ENCODE results near the gene KIAA1958. TPM values are rescaled to one million over a fixed set of nuclear protein-coding genes. Genes with fewer than 3 reads are reported as not detected.

KIAA1958 gene
- polyA plus RNA-seq, 1 of the 3 experiments (the other 2 are of a cell fraction): 1.6 TPM

DNA sequence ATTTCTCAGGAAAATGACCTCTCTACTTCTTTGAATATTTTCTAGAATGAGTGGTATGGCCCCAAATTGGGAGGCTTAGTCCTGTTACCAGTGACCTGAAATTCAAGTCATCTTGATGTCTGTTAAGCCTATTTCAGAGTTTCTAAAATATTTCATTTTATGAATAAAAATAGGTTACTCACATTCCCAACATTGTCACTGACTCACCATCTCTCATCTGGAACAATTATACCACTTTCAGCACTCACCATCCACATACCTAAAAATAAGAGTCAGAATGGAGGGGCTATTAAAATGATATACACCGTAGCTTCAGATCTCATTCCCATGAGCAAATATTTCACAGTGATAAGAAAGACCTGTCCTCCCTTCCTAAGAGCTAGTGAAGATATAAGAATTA lies 71.8 kb downstream of the KIAA1958 start (continued):
- TF ChIP-seq, protein P1, sequence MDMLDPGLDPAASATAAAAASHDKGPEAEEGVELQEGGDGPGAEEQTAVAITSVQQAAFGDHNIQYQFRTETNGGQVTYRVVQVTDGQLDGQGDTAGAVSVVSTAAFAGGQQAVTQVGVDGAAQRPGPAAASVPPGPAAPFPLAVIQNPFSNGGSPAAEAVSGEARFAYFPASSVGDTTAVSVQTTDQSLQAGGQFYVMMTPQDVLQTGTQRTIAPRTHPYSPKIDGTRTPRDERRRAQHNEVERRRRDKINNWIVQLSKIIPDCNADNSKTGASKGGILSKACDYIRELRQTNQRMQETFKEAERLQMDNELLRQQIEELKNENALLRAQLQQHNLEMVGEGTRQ (IDR thresholded peaks at IDR 0.05; ENCODE audit: borderline replicate concordance, low read depth, low read length): no peak
- TF ChIP-seq, protein P2, sequence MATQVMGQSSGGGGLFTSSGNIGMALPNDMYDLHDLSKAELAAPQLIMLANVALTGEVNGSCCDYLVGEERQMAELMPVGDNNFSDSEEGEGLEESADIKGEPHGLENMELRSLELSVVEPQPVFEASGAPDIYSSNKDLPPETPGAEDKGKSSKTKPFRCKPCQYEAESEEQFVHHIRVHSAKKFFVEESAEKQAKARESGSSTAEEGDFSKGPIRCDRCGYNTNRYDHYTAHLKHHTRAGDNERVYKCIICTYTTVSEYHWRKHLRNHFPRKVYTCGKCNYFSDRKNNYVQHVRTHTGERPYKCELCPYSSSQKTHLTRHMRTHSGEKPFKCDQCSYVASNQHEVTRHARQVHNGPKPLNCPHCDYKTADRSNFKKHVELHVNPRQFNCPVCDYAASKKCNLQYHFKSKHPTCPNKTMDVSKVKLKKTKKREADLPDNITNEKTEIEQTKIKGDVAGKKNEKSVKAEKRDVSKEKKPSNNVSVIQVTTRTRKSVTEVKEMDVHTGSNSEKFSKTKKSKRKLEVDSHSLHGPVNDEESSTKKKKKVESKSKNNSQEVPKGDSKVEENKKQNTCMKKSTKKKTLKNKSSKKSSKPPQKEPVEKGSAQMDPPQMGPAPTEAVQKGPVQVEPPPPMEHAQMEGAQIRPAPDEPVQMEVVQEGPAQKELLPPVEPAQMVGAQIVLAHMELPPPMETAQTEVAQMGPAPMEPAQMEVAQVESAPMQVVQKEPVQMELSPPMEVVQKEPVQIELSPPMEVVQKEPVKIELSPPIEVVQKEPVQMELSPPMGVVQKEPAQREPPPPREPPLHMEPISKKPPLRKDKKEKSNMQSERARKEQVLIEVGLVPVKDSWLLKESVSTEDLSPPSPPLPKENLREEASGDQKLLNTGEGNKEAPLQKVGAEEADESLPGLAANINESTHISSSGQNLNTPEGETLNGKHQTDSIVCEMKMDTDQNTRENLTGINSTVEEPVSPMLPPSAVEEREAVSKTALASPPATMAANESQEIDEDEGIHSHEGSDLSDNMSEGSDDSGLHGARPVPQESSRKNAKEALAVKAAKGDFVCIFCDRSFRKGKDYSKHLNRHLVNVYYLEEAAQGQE (IDR thresholded peaks at IDR 0.05; ENCODE audit: low read depth, low read length): no peak
- no peak for TF ChIP-seq ELF1 (IDR thresholded peaks at IDR 0.05)
- no peak for TF ChIP-seq NRF1 (IDR thresholded peaks at IDR 0.05; ENCODE audit: low read depth, low read length)
- TF ChIP-seq GABPA (IDR thresholded peaks at IDR 0.05; ENCODE audit: low read depth): no peak
- TF ChIP-seq FOXJ3 (CRISPR knock-in tag; IDR thresholded peaks at IDR 0.05): no peak
- TF ChIP-seq EP300 (IDR thresholded peaks at IDR 0.05; ENCODE audit: borderline replicate concordance in 1 of 2, low read depth in 1 of 2, low read length in 1 of 2): peak in 1 of 2 experiments; percentile 72; a peak in 2 of 4 replicates
- no peak for TF ChIP-seq FOXM1 (IDR thresholded peaks at IDR 0.05; ENCODE audit: low read depth)
- TF ChIP-seq, protein P3, sequence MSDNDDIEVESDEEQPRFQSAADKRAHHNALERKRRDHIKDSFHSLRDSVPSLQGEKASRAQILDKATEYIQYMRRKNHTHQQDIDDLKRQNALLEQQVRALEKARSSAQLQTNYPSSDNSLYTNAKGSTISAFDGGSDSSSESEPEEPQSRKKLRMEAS (IDR thresholded peaks at IDR 0.05; ENCODE audit: low read depth): no peak
- TF ChIP-seq TEAD4 (IDR thresholded peaks at IDR 0.05; ENCODE audit: borderline replicate concordance, insufficient read depth): 0 out of 2 replicates have a peak, but pooled peaks have one; percentile 59
- TF ChIP-seq RCOR1 (IDR thresholded peaks at IDR 0.05; ENCODE audit: low read length): no peak
- TF ChIP-seq GATA2 (CRISPR knock-in tag; IDR thresholded peaks at IDR 0.05): no peak
- TF ChIP-seq NFIC (IDR thresholded peaks at IDR 0.05; ENCODE audit: borderline replicate concordance): peak; percentile 37; the same call in 1 of the 2 replicates
- TF ChIP-seq EZH2phosphoT487 (IDR thresholded peaks at IDR 0.05; ENCODE audit: borderline replicate concordance, low read depth): no peak
- peak; percentile 83 for TF ChIP-seq FOSL2 (IDR thresholded peaks at IDR 0.05; ENCODE audit: borderline replicate concordance, low read depth)
- peak; percentile 52; the same call in 1 of the 2 replicates for TF ChIP-seq MEF2A (IDR thresholded peaks at IDR 0.05; ENCODE audit: borderline replicate concordance, low read depth)
- TF ChIP-seq, protein P4, sequence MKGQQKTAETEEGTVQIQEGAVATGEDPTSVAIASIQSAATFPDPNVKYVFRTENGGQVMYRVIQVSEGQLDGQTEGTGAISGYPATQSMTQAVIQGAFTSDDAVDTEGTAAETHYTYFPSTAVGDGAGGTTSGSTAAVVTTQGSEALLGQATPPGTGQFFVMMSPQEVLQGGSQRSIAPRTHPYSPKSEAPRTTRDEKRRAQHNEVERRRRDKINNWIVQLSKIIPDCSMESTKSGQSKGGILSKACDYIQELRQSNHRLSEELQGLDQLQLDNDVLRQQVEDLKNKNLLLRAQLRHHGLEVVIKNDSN (IDR thresholded peaks at IDR 0.05; ENCODE audit: borderline replicate concordance, low read depth): no peak
- no peak for TF ChIP-seq RAD21 (IDR thresholded peaks at IDR 0.05; ENCODE audit: low read length)
